SJSA1 (cell line): ENCODE data around the gene RALB. TPM values are rescaled to one million over a fixed set of nuclear protein-coding genes. Genes with fewer than 3 reads are reported as not detected.

Source experiments
- DNase-seq, 2 experiments: peaks; one replicate each; pipeline ENCODE4 v3.0.0-alpha.2; 2015 to 2020; ENCODE audit warnings: low spot score in 2 of 2, low read depth in 1 of 2
- H3K27ac ChIP-seq: fragments of 250-450 bp; sonication (Bioruptor Pico); 2 replicates; pipeline ENCODE4 v1.5.1; 2020; ENCODE audit warnings: mild to moderate bottlenecking, moderate library complexity
- H3K27me3 ChIP-seq: fragments of 250-450 bp; sonication (Bioruptor Pico); replicated peaks from 2 replicates; pipeline ENCODE4 v1.5.1; 2020; ENCODE audit warnings: mild to moderate bottlenecking, moderate library complexity
- H3K36me3 ChIP-seq: fragments of 250-450 bp; sonication (Bioruptor Pico); 2 replicates; pipeline ENCODE4 v1.5.1; 2020; ENCODE audit warnings: mild to moderate bottlenecking
- H3K4me1 ChIP-seq: fragments of 250-450 bp; sonication (Bioruptor Pico); replicated peaks from 2 replicates; pipeline ENCODE4 v1.6.1; 2021; ENCODE audit warnings: mild to moderate bottlenecking
- H3K4me3 ChIP-seq: fragments of 250-450 bp; sonication (Bioruptor Pico); 2 replicates; pipeline ENCODE4 v1.5.1; 2020; ENCODE audit warnings: mild to moderate bottlenecking
- H3K9me3 ChIP-seq: fragments of 250-450 bp; sonication (Bioruptor Pico); replicated peaks from 2 replicates; pipeline ENCODE4 v1.5.1; 2020; ENCODE audit warnings: mild to moderate bottlenecking
- total RNA-seq: library from RNA; depleted of rRNA; stranded (reverse); fragments of >200 nt; shearing (Covaris generic); gene quantifications from 2 replicates; pipeline ENCODE4 v1.2.3, GENCODE V29; 2014

Gene RALB
- total RNA-seq, 1 experiment from 2014 or later, result 84.7 TPM

GRCh38 chr2:120220756-120221155, 31.9 kb upstream of the RALB start:
- H3K27ac ChIP-seq, result no peak overlapping the region
- peaks cover 46% of the 10 kb centered on the region for H3K36me3 ChIP-seq
- H3K27me3 ChIP-seq, result no peaks in the 10 kb centered on the region
- H3K4me1 ChIP-seq, result peaks cover 22% of the 10 kb centered on the region
- peaks cover 10% of the 10 kb centered on the region for H3K9me3 ChIP-seq
- DNase-seq, result no peak
- no peak overlapping the region for H3K4me3 ChIP-seq

- no peak overlapping the region for H3K4me3 ChIP-seq
- H3K4me1 ChIP-seq, result peaks cover 22% of the 10 kb centered on the region
- peaks cover 46% of the 10 kb centered on the region for H3K36me3 ChIP-seq
- no peak overlapping the region for H3K27ac ChIP-seq
- no peaks in the 10 kb centered on the region for H3K27me3 ChIP-seq
- no peak for DNase-seq
- H3K9me3 ChIP-seq, result peaks cover 10% of the 10 kb centered on the region
Observed at GRCh38 chr2:120221616-120222015, 31.0 kb upstream of the RALB start.

- Histone ChIP-seq H3K36me3 (peaks cover 45% of the 10 kb centered on the region), H3K4me3 (peak overlapping the region; percentile 89), H3K27me3 (no peaks in the 10 kb centered on the region), H3K4me1 (peaks cover 22% of the 10 kb centered on the region), H3K9me3 (peaks cover 10% of the 10 kb centered on the region), H3K27ac (peak overlapping the region; percentile 98)
- DNase-seq, result no peak
Observed at GRCh38 chr2:120222186-120223033, 30.2 kb upstream of the RALB start.

- peak; percentile 89 to 90 for DNase-seq
- Histone ChIP-seq H3K4me3 (peak within 1 kb of the TSS; percentile 89), H3K4me1 (peaks cover 22% of the 10 kb centered on the region), H3K9me3 (peaks cover 10% of the 10 kb centered on the region), H3K27ac (peak within 1 kb of the TSS; percentile 98), H3K36me3 (peaks cover 40% of the 10 kb centered on the region), H3K27me3 (no peaks in the 10 kb centered on the region)
Observed at GRCh38 chr2:120223034-120223912, 29.4 kb upstream of the RALB start, which contains the start of gene TMEM185B. Gene TMEM185B, minus strand, starts transcription at chr2:120223400. Its CDS starts 424 bp downstream, at chr2:120222976.

GRCh38 chr2:120224256-120224655, 28.4 kb upstream of the RALB start:
- Histone ChIP-seq H3K27me3 (no peaks in the 10 kb centered on the region), H3K9me3 (peaks cover 10% of the 10 kb centered on the region), H3K36me3 (peaks cover 36% of the 10 kb centered on the region), H3K27ac (no peak overlapping the region), H3K4me3 (no peak overlapping the region), H3K4me1 (peaks cover 22% of the 10 kb centered on the region)
- no peak for DNase-seq

GRCh38 chr2:120224735-120225548, 27.7 kb upstream of the RALB start:
- H3K27me3 ChIP-seq, result no peaks in the 10 kb centered on the region
- H3K4me3 ChIP-seq, result no peak overlapping the region
- H3K9me3 ChIP-seq, result peaks cover 10% of the 10 kb centered on the region
- no peak overlapping the region for H3K27ac ChIP-seq
- H3K36me3 ChIP-seq, result peaks cover 29% of the 10 kb centered on the region
- peaks cover 22% of the 10 kb centered on the region for H3K4me1 ChIP-seq
- no peak for DNase-seq

GRCh38 chr2:120225549-120226065, 27.0 kb upstream of the RALB start:
- H3K4me3 ChIP-seq, result no peak overlapping the region
- H3K36me3 ChIP-seq, result peaks cover 24% of the 10 kb centered on the region
- H3K27ac ChIP-seq, result no peak overlapping the region
- H3K27me3 ChIP-seq, result no peaks in the 10 kb centered on the region
- DNase-seq, result no peak
- H3K9me3 ChIP-seq, result peaks cover 10% of the 10 kb centered on the region
- peaks cover 22% of the 10 kb centered on the region for H3K4me1 ChIP-seq

GRCh38 chr2:120226316-120226715, 26.3 kb upstream of the RALB start:
- no peak overlapping the region for H3K27ac ChIP-seq

GRCh38 chr2:120227111-120227991, 25.3 kb upstream of the RALB start:
- no peak for DNase-seq
- no peak overlapping the region for H3K4me3 ChIP-seq
- peaks cover 8% of the 10 kb centered on the region for H3K36me3 ChIP-seq
- no peaks in the 10 kb centered on the region for H3K27me3 ChIP-seq
- peaks cover 18% of the 10 kb centered on the region for H3K4me1 ChIP-seq
- no peak overlapping the region for H3K27ac ChIP-seq
- peaks cover 8% of the 10 kb centered on the region for H3K9me3 ChIP-seq

More at GRCh38 chr2:120226316-120226715, 26.3 kb upstream of the RALB start:
- no peak overlapping the region for H3K4me3 ChIP-seq
- H3K4me1 ChIP-seq, result peaks cover 22% of the 10 kb centered on the region
- peaks cover 10% of the 10 kb centered on the region for H3K9me3 ChIP-seq
- H3K36me3 ChIP-seq, result peaks cover 18% of the 10 kb centered on the region
- no peak for DNase-seq
- H3K27me3 ChIP-seq, result no peaks in the 10 kb centered on the region

GRCh38 chr2:120228503-120228902, 24.1 kb upstream of the RALB start:
- Histone ChIP-seq H3K4me1 (peaks cover 15% of the 10 kb centered on the region), H3K27me3 (no peaks in the 10 kb centered on the region), H3K36me3 (no peaks in the 10 kb centered on the region), H3K9me3 (no peaks in the 10 kb centered on the region), H3K27ac (no peak overlapping the region), H3K4me3 (no peak overlapping the region)
- DNase-seq, result no peak

- Histone ChIP-seq H3K4me1 (peaks cover 9% of the 10 kb centered on the region), H3K9me3 (no peaks in the 10 kb centered on the region), H3K4me3 (no peak overlapping the region), H3K27me3 (no peaks in the 10 kb centered on the region), H3K36me3 (no peaks in the 10 kb centered on the region), H3K27ac (no peak overlapping the region)
- no peak for DNase-seq
Observed at GRCh38 chr2:120229341-120229740, 23.3 kb upstream of the RALB start.
